Measurements from ENCODE around the gene F9.
"Not testable (repeated sequence)": the region's sequence is repeated elsewhere in the genome, so short reads cannot be mapped to it uniquely, and the experiment has no call there.

F9 gene

DNA sequence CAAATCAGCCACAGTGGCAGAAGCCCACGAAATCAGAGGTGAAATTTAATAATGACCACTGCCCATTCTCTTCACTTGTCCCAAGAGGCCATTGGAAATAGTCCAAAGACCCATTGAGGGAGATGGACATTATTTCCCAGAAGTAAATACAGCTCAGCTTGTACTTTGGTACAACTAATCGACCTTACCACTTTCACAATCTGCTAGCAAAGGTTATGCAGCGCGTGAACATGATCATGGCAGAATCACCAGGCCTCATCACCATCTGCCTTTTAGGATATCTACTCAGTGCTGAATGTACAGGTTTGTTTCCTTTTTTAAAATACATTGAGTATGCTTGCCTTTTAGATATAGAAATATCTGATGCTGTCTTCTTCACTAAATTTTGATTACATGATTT, at the start of gene F9:
Gene F9 (plus strand): TSS at position 190 of the 400 bp plus-strand sequence. CDS start 26 bp downstream, at position 216.
- DNase-seq (ENCODE audit: low read depth, low spot score) = no peak

- no peak for DNase-seq (ENCODE audit: low read depth, low spot score)
These were observed 46.8 kb upstream of the F9 start for GRCh38 chrX:139483699-139484098.

DNA sequence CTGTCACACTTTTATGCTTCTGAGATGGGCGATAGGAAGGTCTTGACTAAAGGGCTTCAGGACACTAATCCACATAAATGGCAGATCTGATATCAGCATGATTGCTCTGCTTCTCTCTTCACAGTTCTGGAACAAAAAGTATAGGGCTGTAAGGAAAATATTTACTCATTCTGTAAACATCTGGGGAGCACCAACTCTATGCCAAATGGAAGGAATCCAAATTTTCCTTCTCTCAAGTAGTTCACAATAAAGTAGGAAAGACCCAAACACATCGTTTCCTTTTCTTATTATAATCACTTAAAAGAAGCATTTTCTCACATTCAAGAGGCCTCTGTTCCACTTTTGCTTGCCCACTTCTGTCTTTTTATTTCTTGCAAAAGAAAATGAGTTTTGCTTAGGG, 45.9 kb upstream of the F9 start:
- DNase-seq (ENCODE audit: low read depth, low spot score) = no peak

GRCh38 chrX:139495324-139495723, 35.2 kb upstream of the F9 start:
- no peak for DNase-seq (ENCODE audit: low read depth, low spot score)

GRCh38 chrX:139506333-139506732, 24.2 kb upstream of the F9 start:
- DNase-seq (ENCODE audit: low read depth, low spot score) = no peak

DNA sequence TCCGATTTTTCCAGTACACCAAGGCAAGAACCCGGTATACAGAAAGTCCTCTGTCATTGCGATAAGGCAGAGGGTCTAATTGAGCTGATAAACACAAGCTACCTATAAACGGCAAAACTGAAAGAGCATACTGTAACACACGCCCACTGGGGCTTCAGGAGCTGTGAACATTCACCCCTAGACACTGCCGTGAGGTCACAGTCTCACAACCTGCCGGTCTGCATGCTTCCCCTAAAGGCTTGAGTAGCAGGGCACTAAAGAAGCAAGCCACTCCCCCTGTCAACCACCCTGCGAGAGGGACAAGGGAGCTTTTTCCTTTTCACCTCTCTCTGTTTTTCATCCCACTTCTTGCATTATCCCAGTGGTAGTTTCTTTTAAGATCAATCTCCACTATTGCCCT, 22.4 kb upstream of the F9 start:
- no peak for DNase-seq (ENCODE audit: low read depth, low spot score)

DNA sequence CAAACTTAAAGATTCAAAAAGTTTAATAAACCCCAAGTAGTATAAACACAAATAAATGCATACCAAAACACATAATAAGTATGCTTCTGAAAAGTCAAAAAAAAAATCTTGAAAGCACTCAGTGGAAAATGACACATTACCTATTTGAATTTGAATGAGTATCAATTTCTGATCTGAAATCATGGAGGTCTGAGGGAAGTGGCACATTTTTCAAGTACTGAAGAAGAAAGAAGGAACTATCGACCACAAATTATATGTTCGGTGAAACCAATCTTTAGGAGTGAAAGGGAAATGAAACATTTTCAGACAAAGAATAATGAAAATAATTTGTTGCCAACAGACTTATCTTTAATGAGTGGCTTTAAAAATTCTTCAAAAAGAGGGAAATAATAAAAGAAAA, 12.1 kb upstream of the F9 start:
- no peak for DNase-seq (ENCODE audit: low read depth, low spot score)

GRCh38 chrX:139528829-139529228, 1.7 kb upstream of the F9 start:
- DNase-seq (ENCODE audit: low read depth, low spot score) = not testable (repeated sequence)

GRCh38 chrX:139532834-139533233, 2.3 kb downstream of the F9 start:
- no peak for DNase-seq (ENCODE audit: low read depth, low spot score)

- DNase-seq (ENCODE audit: low read depth, low spot score) = no peak
These were observed 2.9 kb downstream of the F9 start for GRCh38 chrX:139533444-139533843.

DNA sequence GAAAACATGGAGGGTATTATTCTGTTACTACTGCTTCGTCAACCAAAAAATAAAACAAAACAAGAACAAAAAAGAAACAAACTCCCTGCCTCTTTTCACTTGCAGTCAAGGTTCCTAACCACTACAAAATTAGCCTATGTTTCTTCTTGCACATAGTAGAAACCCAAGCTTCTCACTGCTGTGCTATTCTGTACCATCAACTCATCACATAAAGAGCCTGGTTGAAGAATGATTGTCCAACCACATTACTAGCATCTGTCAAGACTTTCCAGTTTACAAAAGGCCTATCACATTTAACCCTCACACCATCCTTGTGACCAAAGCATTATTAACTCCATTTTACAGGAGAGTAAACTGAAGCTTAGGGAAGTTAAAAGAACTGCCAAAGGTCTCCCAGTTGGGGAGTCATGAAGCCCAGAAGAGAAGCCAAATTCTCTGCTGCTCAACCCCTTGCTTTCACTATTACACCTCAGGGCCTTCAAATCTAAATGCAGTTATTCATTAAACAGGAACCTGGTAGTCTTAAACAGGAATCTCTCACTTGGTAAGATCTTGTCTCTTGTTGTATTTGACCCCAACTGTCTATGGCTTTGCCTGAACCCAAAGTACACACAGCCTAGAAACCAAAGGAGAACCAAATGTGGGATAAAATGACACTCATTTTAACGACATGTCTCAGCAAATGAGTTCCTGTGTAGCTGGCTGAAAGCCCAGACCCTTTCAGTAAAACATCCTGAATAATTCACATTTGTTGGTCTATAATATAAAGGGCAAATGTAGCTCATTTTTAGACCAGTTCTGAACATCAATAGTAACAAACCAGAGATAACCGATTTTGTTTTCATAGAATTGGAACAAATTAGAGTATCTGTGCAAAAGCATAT, 8.6 kb downstream of the F9 start:
- no peak for DNase-seq (ENCODE audit: low read depth, low spot score)

- no peak for DNase-seq (ENCODE audit: low read depth, low spot score)
These were observed 12.1 kb downstream of the F9 start for GRCh38 chrX:139542652-139543051.

GRCh38 chrX:139543920-139544319, 13.4 kb downstream of the F9 start:
- no peak for DNase-seq (ENCODE audit: low read depth, low spot score)

DNA sequence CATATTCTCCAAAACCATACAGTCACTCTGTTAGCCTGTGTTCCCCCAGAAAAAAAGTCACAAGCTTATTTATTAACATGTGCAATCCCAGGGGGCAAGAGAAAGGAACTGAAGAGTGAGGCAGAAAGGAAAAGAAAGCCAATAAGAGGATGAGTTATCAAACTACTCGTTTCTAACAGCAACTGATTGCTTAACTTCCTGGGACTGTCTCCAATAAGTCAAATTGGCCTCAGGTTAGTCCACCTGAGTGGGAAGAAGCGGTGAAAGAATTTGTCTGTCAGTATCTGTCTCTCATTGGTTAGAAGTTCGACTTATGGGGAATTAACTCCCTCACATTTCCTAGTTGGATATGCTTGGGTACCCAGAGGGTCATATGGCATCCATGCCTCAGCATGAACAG, 14.1 kb downstream of the F9 start:
- DNase-seq (ENCODE audit: low read depth, low spot score) = no peak

- DNase-seq (ENCODE audit: low read depth, low spot score) = no peak
These were observed 23.8 kb downstream of the F9 start for GRCh38 chrX:139554376-139554775.

DNA sequence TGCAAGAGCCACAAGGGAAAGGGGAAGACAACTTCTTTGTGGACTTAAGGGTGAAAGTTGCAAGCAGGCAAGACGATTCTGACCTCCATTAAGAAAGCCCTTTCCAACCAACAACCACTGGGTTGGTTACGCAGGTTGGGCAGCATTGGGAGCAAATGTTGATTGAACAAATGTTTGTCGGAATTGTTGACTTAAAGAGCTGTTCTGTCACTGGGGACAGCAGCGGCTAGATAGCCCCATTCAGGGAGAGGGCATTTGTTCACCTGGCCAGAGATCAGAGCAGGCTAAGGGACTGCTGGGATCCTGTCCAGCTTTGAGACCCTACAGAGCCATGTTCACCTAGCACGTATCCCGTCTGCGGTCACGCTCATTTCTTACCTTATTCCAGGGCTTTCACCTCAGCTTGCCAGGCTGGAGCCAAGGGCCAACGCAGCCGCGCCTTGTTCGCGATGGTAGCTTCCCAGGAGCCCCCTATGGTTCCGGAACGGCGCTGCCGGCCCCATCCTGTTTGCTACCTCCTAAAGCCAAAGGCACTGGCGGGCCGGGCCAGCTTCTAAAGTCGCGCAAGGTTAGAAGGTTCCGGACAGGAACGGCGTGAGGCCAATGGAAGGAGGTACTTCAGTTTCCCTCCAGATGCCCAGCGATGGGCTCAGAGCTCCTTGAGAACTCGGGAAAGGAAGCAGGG, 24.6 kb downstream of the F9 start:
- DNase-seq (ENCODE audit: low read depth, low spot score) = no peak

- DNase-seq (ENCODE audit: low read depth, low spot score) = no peak
These were observed 29.0 kb downstream of the F9 start for GRCh38 chrX:139559383-139560042.

GRCh38 chrX:139560221-139560620, 29.7 kb downstream of the F9 start:
- DNase-seq (ENCODE audit: low read depth, low spot score) = no peak

DNA sequence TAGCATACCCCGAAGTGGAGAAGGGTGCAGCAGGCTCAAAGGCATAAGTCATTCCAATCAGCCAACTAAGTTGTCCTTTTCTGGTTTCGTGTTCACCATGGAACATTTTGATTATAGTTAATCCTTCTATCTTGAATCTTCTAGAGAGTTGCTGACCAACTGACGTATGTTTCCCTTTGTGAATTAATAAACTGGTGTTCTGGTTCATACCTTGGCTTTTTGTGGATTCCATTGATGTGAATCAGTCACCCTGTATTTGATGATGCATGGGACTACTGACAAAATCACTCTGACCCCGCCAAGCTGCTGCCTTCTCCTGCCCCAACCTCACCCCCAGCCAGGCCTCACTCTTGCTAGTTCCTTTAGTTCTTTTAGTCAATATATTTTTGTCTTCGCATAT, 32.7 kb downstream of the F9 start:
- DNase-seq (ENCODE audit: low read depth, low spot score) = no peak

- no peak for DNase-seq (ENCODE audit: low read depth, low spot score)
These were observed 36.4 kb downstream of the F9 start for GRCh38 chrX:139566981-139567380.

DNA sequence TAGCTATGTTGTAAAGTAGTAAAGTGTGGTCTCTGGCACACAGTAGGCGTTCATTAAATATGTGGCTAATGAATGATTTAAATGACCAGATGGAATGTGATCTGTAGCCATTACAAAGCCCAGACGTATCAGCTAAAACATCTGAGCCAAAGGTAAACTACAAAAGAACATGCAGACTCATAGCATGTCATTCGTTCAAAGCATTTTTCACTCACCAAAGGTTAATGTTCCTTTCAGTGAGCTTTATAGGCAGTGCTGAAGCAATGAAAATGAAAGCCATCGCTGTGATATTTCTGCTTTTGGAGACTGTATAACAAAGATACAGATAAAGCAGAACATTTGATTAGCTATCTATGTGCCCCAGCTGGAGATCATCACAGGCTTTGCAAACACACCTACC, 50.5 kb downstream of the F9 start:
- no peak for DNase-seq (ENCODE audit: low read depth, low spot score)

GRCh38 chrX:139585613-139586012, 55.1 kb downstream of the F9 start:
- DNase-seq (ENCODE audit: low read depth, low spot score) = no peak

DNA sequence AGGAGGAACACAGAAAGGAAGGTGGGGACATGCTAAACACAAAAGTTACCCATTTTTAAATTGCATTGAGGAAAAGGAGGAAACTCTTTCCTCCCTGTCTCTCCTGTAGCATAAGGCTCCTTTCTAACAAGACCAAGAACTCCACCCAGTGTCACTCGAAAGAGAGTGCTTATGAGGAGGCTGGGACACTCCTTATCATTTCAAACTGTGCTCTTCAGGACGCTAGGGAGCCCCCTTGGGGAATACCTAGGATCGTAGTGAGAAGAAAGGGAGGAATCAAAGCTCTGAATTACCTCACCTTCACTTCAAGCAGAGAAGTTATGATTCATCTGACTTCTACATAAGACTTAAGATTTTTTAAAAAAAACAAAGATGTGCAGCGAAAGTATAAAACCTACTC, 65.5 kb downstream of the F9 start:
- DNase-seq (ENCODE audit: low read depth, low spot score) = no peak

Data from activated CD4-positive, CD25-positive, alpha-beta regulatory T cell treated with anti-CD3 and anti-CD28 coated beads, Interleukin-2, amount 50 U/mL, for 16 hours (primary cell).